Sciatic nerve (tissue), 2 donors: ENCODE results near the gene ARFGEF3. TPM values are rescaled to one million over a fixed set of nuclear protein-coding genes. Genes with fewer than 3 reads are reported as not detected.
A peak's percentile ranks its signal among the peaks of the same experiment; 100 is the strongest.

ENCODE experiments used
- ATAC-seq: fragments of 200-7000 bp; cut with Tn5 transposase; one replicate; pipeline ENCODE4 v1.9.1; 2020; ENCODE audit warnings: mild to moderate bottlenecking, moderate library complexity
- DNase-seq: peaks from one replicate; pipeline ENCODE4 v3.0.0-alpha.2; 2020; ENCODE audit warnings: low spot score
- intact Hi-C: fragments of 100-400 bp; cut with DNase I; formaldehyde crosslinking; loops from one replicate; pipeline ENCODE4 v1.14.2; 2022
- total RNA-seq: library from RNA; stranded (reverse); fragmentation: NEBNext Ultra II Directional; extraction: Animal tissue kit (Norgen Biotek cat#: 25700); gene quantifications from one replicate; pipeline ENCODE4 v1.2.1, GENCODE V29; 2021
- donor health status: DM: no; HTN: no; CAD: no.
- donor health status: DM: no; HTN: no; CAD: no.

Gene ARFGEF3
- total RNA-seq, 1 donor from 2014 or later, result 7.4 TPM

GRCh38 chr6:138161088-138161337 lies 726 bp upstream of the ARFGEF3 start:
- DNase-seq, result no peak
- ATAC-seq, result no peak
- intact Hi-C loops, result no loop called here

- peak; percentile 63 for DNase-seq
- intact Hi-C loops, result no loop called here
- peak; percentile 52 for ATAC-seq
These were observed 594 bp downstream of the ARFGEF3 start for GRCh38 chr6:138162111-138162954.

GRCh38 chr6:138162955-138163575 lies 1.3 kb downstream of the ARFGEF3 start:
- ATAC-seq (no peak), DNase-seq (no peak)
- intact Hi-C loops, result no loop called here

GRCh38 chr6:138175596-138175995 lies 13.9 kb downstream of the ARFGEF3 start:
- DNase-seq (no peak), ATAC-seq (no peak)
- intact Hi-C loops, result no loop called here

DNA sequence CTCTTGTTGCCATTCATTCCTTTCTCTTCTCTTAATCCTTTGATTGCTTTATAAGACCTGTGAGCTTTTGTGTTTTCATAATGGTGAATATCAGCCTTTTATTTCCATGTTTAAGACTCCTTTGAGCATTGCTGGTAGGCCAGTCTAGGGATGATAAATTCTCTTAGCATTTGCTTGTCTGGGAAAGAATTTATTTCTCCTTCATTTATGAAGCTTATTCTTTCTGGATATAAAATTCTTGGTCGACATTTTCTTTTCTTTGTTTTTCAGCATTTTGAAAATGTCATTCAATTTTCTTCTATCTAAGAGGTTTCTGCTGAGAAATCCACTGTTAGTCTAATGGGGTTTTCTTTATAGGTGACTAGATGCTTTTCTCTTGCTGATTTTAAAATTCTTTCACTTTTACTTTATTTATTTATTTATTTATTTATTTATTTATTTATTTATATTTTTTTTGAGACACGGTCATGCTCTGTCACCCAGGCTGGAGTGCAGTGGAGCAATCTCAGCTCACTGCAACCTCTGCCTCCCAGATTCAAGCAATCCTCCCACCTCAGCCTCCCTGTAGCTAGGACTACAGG lies 15.0 kb downstream of the ARFGEF3 start:
- ATAC-seq, result no peak
- intact Hi-C loops, result no loop called here
- no peak for DNase-seq

- DNase-seq, result peak; percentile 63
- intact Hi-C loops, result no loop called here
- ATAC-seq, result peak; percentile 91
These were observed 21.4 kb downstream of the ARFGEF3 start for GRCh38 chr6:138182939-138183789.

GRCh38 chr6:138183790-138184134 lies 22.0 kb downstream of the ARFGEF3 start:
- DNase-seq (no peak), ATAC-seq (no peak)
- intact Hi-C loops, result no loop called here

DNA sequence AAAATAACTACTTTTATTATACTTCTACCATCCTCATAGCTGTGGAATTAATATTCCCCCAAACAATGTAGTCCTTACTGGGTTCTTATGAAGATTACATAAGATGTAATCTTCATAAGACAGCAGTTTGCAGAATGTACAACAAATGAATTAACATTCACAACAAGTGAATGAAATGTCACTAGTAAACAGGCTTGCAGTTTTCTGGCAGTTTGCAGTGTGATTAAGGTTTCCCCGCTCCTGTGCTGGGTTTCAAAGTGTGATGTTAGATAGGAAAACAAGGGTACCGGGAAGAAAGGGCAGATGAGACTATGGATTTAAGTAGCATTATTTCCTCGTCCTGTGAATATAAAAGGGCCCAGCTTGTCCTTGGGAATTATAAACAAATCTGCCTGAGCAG lies 22.5 kb downstream of the ARFGEF3 start:
- no peak for DNase-seq
- intact Hi-C loops, result no loop called here
- ATAC-seq, result no peak

- no peak for ATAC-seq
- intact Hi-C loops, result no loop called here
- DNase-seq, result no peak
These were observed 25.4 kb downstream of the ARFGEF3 start for GRCh38 chr6:138187156-138187555.

- ATAC-seq, result peak; percentile 35
- no peak for DNase-seq
- intact Hi-C loops, result no loop called here
These were observed 26.7 kb downstream of the ARFGEF3 start for GRCh38 chr6:138188278-138188941.

- ATAC-seq, result no peak
- DNase-seq, result no peak
- intact Hi-C loops, result no loop called here
These were observed 32.5 kb downstream of the ARFGEF3 start for GRCh38 chr6:138194287-138194686.

DNA sequence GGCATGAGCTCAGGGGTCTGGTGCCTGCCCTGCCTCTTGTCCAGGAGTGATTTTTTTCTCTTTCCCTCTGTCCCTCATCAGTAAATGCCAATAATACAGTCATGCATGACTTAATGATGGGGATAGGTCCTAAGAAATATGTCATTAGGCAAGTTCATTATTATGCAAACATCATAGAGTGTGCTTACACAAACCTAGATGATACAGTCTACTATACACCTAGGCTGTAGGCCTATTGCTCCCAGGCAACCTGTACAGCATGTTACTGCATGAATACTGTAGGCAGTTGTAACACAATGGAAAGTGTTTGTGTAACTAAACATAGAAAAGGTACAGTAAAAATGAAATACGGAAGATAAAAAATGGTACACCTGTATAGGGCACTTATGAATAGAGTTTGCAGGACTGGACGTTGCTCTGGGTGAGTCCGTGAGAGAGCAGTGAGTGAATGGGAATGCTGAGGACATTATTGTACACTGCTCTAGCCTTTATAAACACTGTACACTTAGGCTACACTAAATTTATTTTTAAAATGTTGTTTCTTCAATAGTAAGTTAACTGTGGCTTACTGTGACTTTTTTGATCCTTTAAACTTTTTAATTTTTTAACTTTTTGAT lies 34.5 kb downstream of the ARFGEF3 start:
- DNase-seq, result no peak
- no peak for ATAC-seq
- intact Hi-C loops, result no loop called here

DNA sequence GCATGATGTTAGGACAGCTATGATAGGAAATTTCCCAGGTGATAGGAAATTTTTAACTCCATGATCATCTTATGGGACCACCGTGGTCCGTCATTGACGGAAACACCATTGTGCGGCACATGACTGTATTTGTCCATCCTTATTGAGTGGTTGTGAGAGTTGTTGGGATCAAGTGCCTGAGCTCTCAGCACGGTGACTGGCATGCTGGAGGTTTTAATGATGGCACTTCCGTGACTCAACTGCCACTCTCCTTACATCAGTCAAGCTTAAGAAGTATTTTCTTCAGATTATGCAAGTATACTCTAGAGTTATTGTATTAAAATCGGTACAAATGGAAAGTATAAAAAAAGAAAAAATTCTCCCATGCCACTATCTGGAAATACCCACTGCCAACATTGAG lies 35.8 kb downstream of the ARFGEF3 start:
- intact Hi-C loops, result no loop called here
- no peak for ATAC-seq
- no peak for DNase-seq

DNA sequence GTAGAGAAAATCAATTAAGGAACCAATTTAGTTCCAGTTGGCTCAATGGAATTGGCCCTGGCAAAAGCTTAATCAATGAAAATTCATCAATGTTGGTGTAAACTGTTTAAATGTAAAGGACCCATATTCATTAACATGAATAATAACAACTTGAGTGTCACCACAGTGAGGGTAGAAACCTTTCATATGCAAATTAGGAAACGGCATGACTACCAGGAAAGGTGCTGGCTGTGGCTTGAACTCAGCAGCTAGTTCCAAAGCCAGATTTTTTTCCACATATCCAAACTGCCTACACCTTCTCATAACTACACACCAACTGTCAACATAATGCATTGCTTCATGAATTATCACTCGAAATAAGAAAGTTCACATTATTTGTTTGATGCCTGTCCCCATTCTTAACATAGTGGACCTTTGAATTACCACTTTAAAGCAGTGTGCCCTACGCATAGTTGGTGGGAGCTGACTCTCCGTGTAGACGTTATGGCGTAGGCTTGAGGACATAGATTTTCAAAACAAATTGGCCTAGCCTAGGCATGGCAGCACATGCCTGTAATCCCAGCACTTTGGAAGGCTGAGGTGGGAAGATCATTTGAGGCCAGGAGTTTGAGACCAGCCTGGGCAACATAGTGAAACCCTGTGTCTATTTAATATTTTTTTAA lies 36.8 kb downstream of the ARFGEF3 start:
- ATAC-seq, result no peak
- intact Hi-C loops, result no loop called here
- no peak for DNase-seq

- DNase-seq (no peak), ATAC-seq (no peak)
- intact Hi-C loops, result no loop called here
These were observed 40.1 kb downstream of the ARFGEF3 start for GRCh38 chr6:138201836-138202235.

- ATAC-seq (no peak), DNase-seq (no peak)
- intact Hi-C loops, result no loop called here
These were observed 41.6 kb downstream of the ARFGEF3 start for GRCh38 chr6:138203315-138203714.

DNA sequence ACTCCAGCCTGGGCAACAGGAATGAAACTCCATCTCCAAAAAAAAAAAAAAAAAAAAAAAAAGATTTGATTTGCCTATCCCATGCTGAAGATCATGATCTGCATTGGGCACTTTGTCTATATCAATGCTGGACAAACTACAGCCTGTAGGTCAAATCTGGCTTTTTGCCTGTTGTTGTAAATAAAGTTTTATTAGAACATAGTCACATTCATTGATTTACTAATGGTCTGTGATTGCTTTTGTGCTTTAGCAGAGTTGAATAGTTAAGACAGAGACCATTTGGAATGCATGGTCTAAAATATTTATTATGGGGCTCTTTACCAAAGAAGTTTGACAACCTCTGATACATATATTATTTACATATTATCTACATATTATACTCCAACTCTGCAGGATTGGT lies 42.6 kb downstream of the ARFGEF3 start:
- ATAC-seq (no peak), DNase-seq (no peak)
- intact Hi-C loops, result no loop called here

DNA sequence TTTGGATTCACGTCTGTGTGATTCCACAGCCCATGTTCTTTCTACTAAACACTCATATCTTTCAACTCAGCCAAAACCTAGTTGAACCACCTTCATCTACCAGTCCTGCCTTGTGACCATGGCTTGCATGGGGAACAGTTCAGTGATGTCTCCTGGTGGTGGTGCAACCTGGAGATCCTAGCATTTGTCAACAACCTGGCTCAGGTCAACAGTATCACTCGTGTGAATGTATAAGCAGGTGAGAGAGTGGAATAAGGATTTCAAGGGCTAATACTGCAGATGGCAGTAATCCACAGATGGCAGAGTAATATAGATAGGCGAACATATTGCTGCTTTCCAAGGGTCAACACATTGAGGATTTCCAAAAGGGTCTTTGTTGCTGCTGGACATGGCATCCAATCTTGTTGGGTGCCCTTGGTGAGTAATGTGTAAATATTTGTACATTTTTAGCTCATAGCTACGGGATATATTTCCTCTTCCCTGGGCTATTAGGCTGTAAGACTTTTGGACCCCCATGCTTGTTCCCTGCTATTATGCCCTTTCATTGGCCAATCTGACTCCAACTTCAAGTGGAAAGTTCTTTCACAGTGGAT lies 43.1 kb downstream of the ARFGEF3 start:
- DNase-seq (no peak), ATAC-seq (no peak)
- intact Hi-C loops, result no loop called here
